Stimulated activated CD8-positive, alpha-beta memory T cell treated with anti-CD3 and anti-CD28 coated beads, Interleukin-4, amount 100 ng/mL, for 24 hours (primary cell): Measurements from ENCODE around the gene CDC40.
"Not testable (repeated sequence)": the region's sequence is repeated elsewhere in the genome, so short reads cannot be mapped to it uniquely, and the experiment has no call there.

ENCODE experiments used
- DNase-seq: peaks from one replicate; pipeline ENCODE4 v3.0.0-alpha.2; 2020; ENCODE audit warnings: low read depth

CDC40 gene

GRCh38 chr6:110271732-110272022, 91.5 kb downstream of the CDC40 start:
- DNase-seq, result no peak

- not testable (repeated sequence) for DNase-seq
These were observed 92.6 kb downstream of the CDC40 start for GRCh38 chr6:110272781-110273180.

- DNase-seq, result no peak
These were observed 97.0 kb downstream of the CDC40 start for GRCh38 chr6:110277100-110277665.
